ENCODE measurements around the gene KLF11. TPM values are rescaled to one million over a fixed set of nuclear protein-coding genes. Genes with fewer than 3 reads are reported as not detected.

KLF11 gene
- polyA plus RNA-seq, 1 of the 3 experiments (the other 2 are of a cell fraction), result 9.5 TPM

DNA sequence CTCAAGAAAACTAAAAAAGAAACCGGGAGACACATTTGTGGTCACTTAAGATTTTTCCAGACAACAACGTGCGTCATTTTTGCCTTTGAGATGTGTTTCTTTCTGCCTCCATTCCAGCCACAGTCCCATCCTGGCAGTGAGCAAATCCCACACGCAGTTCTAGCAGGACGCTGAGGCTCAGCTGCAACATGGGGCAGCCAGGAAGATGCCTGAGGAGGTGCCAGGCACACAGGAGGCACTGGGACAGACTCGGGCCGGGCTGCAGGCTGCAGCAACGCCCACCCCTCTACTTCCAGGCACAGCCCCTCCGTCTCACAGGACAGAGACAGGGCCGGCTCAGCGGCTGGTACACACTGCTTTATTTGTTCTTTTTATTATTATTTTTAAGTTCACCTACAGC, 13.1 kb downstream of the KLF11 start:
- H3K4me2 ChIP-seq, result no peak overlapping the region
- 94% methylated on average over 11 of the region's 11 CpGs for WGBS (ENCODE audit: low lambda C conversion rate)
- no peaks in the 10 kb centered on the region for H3K79me2 ChIP-seq (ENCODE audit: insufficient read depth)
- H3K9me2 ChIP-seq, result no peaks in the 10 kb centered on the region
- H3K27me3 ChIP-seq (ENCODE audit: insufficient read depth), result no peaks in the 10 kb centered on the region
- CTCF ChIA-PET, result interaction anchor here (1.3 to 6.3 kb wide), 9 partner anchors 7 to 378 kb away, joined by 4 to 125 read pairs (median 12); no protein-coding TSS in a partner anchor
- no peak overlapping the region for H3K4me3 ChIP-seq (ENCODE audit: low read depth in 2 of 2, low read length in 1 of 2)
- H3F3A ChIP-seq (replicated peaks; ENCODE audit: insufficient read depth), result no peaks in the 10 kb centered on the region
- TF ChIP-seq SMC3 (IDR thresholded peaks at IDR 0.05; ENCODE audit: low read depth, low read length) (no peak), RAD21 (IDR thresholded peaks at IDR 0.05; ENCODE audit: low read length) (no peak), ZBTB33 (IDR thresholded peaks at IDR 0.05; ENCODE audit: borderline replicate concordance, low read depth) (no peak), SIN3A (IDR thresholded peaks at IDR 0.05; ENCODE audit: borderline replicate concordance, low read depth, low read length) (no peak), RXRA (IDR thresholded peaks at IDR 0.05; ENCODE audit: borderline replicate concordance, low read depth) (no peak), CHD2 (IDR thresholded peaks at IDR 0.05; ENCODE audit: low read length, partially characterized antibody) (no peak), TEAD4 (IDR thresholded peaks at IDR 0.05; ENCODE audit: borderline replicate concordance, insufficient read depth) (no peak), EZH2phosphoT487 (IDR thresholded peaks at IDR 0.05; ENCODE audit: borderline replicate concordance, low read depth) (no peak), YY1 (IDR thresholded peaks at IDR 0.05; ENCODE audit: low read depth) (no peak), GATA2 (CRISPR knock-in tag; IDR thresholded peaks at IDR 0.05) (no peak)
- POLR2A ChIA-PET, result no interaction called here
- H2AFZ ChIP-seq (ENCODE audit: low read depth), result no peak overlapping the region
- no peak for DNase-seq
- H3K9ac ChIP-seq, result no peak overlapping the region
- peaks cover 18 to 23% of the 10 kb centered on the region in 2 experiments for H3K36me3 ChIP-seq (replicated peaks in 1 of 2; ENCODE audit: control insufficient read depth in 1 of 2, insufficient read depth in 2 of 2, low read length in 1 of 2)
- H3K4me1 ChIP-seq (ENCODE audit: control insufficient read depth in 1 of 2, insufficient read depth in 2 of 2, low read depth in 1 of 2, low read length in 1 of 2), result peaks cover 0 to 21% of the 10 kb centered on the region in 2 experiments; a peak in 1 of 4 replicates
- H3K9me3 ChIP-seq, result no peaks in the 10 kb centered on the region
- H4K20me1 ChIP-seq (ENCODE audit: insufficient read depth), result no peaks in the 10 kb centered on the region
- no peak overlapping the region for H3K27ac ChIP-seq (ENCODE audit: low read depth in 2 of 2, low read length in 1 of 2)

- TF ChIP-seq TCF12 (IDR thresholded peaks at IDR 0.05), result no peak
- TF ChIP-seq RFX5 (IDR thresholded peaks at IDR 0.05; ENCODE audit: low read length), result no peak
- TF ChIP-seq, protein P1, sequence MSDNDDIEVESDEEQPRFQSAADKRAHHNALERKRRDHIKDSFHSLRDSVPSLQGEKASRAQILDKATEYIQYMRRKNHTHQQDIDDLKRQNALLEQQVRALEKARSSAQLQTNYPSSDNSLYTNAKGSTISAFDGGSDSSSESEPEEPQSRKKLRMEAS (IDR thresholded peaks at IDR 0.05; ENCODE audit: low read depth), result no peak
- no peak for TF ChIP-seq FOXM1 (IDR thresholded peaks at IDR 0.05; ENCODE audit: low read depth)
- TF ChIP-seq ELF1 (IDR thresholded peaks at IDR 0.05), result no peak
- no peak for TF ChIP-seq YY1 (IDR thresholded peaks at IDR 0.05; ENCODE audit: low read depth)
- no peak for TF ChIP-seq CHD2 (IDR thresholded peaks at IDR 0.05; ENCODE audit: low read length, partially characterized antibody)
- no peak for TF ChIP-seq CTCF (IDR thresholded peaks at IDR 0.05)
- TF ChIP-seq EP300 (IDR thresholded peaks at IDR 0.05; ENCODE audit: borderline replicate concordance in 1 of 2, low read depth in 1 of 2, low read length in 1 of 2), result no peak
- TF ChIP-seq POLR2AphosphoS5 (IDR thresholded peaks at IDR 0.05; ENCODE audit: low read depth, low read length), result no peak
- TF ChIP-seq RCOR1 (IDR thresholded peaks at IDR 0.05; ENCODE audit: low read length), result no peak
- TF ChIP-seq, protein P2, sequence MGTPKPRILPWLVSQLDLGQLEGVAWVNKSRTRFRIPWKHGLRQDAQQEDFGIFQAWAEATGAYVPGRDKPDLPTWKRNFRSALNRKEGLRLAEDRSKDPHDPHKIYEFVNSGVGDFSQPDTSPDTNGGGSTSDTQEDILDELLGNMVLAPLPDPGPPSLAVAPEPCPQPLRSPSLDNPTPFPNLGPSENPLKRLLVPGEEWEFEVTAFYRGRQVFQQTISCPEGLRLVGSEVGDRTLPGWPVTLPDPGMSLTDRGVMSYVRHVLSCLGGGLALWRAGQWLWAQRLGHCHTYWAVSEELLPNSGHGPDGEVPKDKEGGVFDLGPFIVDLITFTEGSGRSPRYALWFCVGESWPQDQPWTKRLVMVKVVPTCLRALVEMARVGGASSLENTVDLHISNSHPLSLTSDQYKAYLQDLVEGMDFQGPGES (IDR thresholded peaks at IDR 0.05; ENCODE audit: low read depth, low read length), result no peak
- no peak for TF ChIP-seq NRF1 (IDR thresholded peaks at IDR 0.05; ENCODE audit: low read depth, low read length)
- H3K4me2 ChIP-seq, result no peak overlapping the region
- CTCF ChIA-PET, result interaction anchor here (0.7 to 6.3 kb wide), 11 partner anchors 8 to 377 kb away, joined by 3 to 125 read pairs (median 12); no protein-coding TSS in a partner anchor
- H3K36me3 ChIP-seq (replicated peaks in 1 of 2; ENCODE audit: control insufficient read depth in 1 of 2, insufficient read depth in 2 of 2, low read length in 1 of 2), result peaks cover 11 to 16% of the 10 kb centered on the region in 2 experiments
- no peak overlapping the region for H3K27ac ChIP-seq (ENCODE audit: low read depth in 2 of 2, low read length in 1 of 2)
- H3K4me3 ChIP-seq (ENCODE audit: low read depth in 2 of 2, low read length in 1 of 2), result no peak overlapping the region
- POLR2A ChIA-PET, result no interaction called here
- no peaks in the 10 kb centered on the region for H3K9me2 ChIP-seq
- H3F3A ChIP-seq (replicated peaks; ENCODE audit: insufficient read depth), result no peaks in the 10 kb centered on the region
- H3K9ac ChIP-seq, result no peak overlapping the region
- peaks cover 0 to 23% of the 10 kb centered on the region in 2 experiments; a peak in 1 of 4 replicates for H3K4me1 ChIP-seq (ENCODE audit: control insufficient read depth in 1 of 2, insufficient read depth in 2 of 2, low read depth in 1 of 2, low read length in 1 of 2)
- WGBS (ENCODE audit: low lambda C conversion rate), result 82% methylated on average over 25 of the region's 28 CpGs
- no peaks in the 10 kb centered on the region for H3K27me3 ChIP-seq (ENCODE audit: insufficient read depth)
- no peak overlapping the region for H2AFZ ChIP-seq (ENCODE audit: low read depth)
- H3K79me2 ChIP-seq (ENCODE audit: insufficient read depth), result no peaks in the 10 kb centered on the region
- H4K20me1 ChIP-seq (ENCODE audit: insufficient read depth), result no peaks in the 10 kb centered on the region
- no peaks in the 10 kb centered on the region for H3K9me3 ChIP-seq
- peak; percentile 58 for DNase-seq
Observed at GRCh38 chr2:10057231-10058107, 14.1 kb downstream of the KLF11 start.
